Hindlimb muscle (tissue), 1 donor: Measurements from ENCODE around the gene SOD2. TPM values are rescaled to one million over a fixed set of nuclear protein-coding genes. Genes with fewer than 3 reads are reported as not detected.
"Not testable (repeated sequence)": the region's sequence is repeated elsewhere in the genome, so short reads cannot be mapped to it uniquely, and the experiment has no call there.

Source experiments
- DNase-seq: peaks from one replicate; pipeline ENCODE4 v3.0.0-alpha.2; 2013
- polyA plus RNA-seq: library from polyadenylated mRNA; unstranded; fragments of 120-200 nt; gene quantifications from one replicate; pipeline ENCODE4 v1.2.1, GENCODE V29; 2013; ENCODE audit not compliant: insufficient read length

Gene SOD2
- polyA plus RNA-seq: 95.9 TPM

- DNase-seq: peak; percentile 81
Observed at GRCh38 chr6:159693128-159693893, at the start of gene SOD2. TSS of gene SOD2 (minus strand) at chr6:159693241. CDS start at chr6:159693167, 74 bp downstream.

- no peak for DNase-seq
Observed at GRCh38 chr6:159742165-159742564, 49.1 kb upstream of the SOD2 start.

GRCh38 chr6:159739341-159739740 lies 46.3 kb upstream of the SOD2 start:
- DNase-seq: no peak

DNA sequence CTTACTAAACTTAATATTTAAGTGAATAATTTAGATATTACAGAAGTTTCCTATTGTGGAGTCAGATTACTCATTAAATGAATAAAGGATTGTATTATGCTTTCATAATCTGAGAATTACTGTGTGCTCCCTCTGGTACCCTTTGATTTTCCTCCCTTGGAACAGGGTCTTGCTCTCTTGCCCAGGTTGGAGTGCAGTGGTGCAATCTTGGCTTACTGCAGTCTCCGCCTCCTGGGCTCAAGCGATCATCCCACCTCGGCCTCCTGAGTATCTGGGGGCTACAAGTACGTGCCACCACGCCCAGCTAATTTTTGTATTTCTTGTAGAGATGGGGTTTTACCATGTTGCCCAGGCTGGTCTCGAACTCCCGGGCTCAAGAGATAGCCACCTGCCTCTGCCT lies 43.9 kb upstream of the SOD2 start:
- no peak for DNase-seq

GRCh38 chr6:159733395-159733794 lies 40.4 kb upstream of the SOD2 start:
- DNase-seq: not testable (repeated sequence)

GRCh38 chr6:159732550-159732949 lies 39.5 kb upstream of the SOD2 start:
- not testable (repeated sequence) for DNase-seq

DNA sequence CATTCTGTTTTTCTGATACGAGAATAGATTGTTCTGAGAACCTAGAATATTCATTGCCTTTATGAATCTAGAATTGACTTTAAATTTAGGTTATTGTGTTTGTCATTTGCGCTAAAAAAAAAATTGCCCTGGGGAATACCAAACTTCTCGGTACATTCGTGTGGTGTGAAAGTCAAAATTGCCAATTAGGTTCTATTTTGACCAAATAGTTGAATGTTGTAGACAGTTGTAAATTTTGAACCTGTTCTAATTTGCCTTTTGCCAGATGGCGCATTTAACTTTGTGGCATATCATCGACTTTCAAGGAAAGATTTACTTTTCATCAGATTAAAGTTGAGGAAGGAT lies 37.3 kb upstream of the SOD2 start:
- DNase-seq: no peak

- DNase-seq: no peak
Observed at GRCh38 chr6:159729598-159730331, 36.7 kb upstream of the SOD2 start.

DNA sequence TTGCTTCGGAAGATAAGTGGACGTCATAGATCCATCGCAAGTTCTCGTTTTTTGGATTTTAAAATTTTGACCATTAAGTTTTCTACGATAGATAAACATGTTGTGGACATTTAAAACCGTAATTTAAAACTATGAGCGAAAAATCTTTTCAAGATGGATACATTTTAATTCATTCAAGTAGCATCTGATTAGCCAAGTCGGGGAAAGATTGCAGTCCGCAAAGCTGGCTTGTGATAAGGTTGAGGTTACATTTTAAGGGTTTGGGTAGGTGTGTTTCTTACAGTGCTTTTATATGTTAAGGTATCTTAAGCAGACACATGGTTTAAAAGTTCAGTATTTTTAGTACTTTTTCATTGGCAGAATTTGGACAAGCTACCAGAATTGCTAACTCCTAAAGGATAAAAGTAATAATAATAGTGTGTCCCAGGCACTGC lies 35.5 kb upstream of the SOD2 start:
- no peak for DNase-seq

DNA sequence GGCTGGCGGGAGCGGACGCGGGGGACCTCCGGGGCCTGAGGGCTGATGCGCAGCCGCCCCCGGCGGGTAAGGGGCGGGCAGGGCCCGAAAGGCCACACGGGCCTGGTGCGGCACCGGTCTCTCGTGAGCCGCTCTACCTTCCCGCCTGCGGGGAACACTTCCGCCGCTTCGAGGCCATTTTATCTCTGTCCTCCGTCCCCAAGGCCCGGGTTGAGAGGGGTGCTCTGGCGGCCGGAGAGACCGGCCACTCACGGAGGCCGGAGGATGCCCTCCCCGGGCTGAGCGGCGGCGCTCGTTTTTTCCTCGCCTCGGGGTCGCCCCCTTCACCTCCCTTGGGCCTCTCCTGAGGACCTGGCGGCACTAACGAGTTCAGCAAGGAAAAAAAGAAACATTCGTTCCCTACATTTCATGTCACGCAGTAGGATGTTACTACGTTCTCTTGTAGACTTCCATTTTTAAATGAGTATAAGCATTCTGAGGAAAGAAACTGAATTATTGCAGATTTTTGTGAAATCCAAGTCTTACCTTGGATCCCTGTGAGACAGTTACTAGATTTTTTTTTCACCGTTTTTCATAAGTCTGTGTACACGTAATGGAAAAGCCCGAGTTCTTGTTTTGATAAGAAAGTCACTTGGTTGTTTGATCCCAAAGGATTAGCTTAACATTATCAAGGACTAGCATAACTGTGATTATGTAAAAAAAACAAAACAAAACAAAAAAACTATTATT lies 34.8 kb upstream of the SOD2 start:
- no peak for DNase-seq

DNA sequence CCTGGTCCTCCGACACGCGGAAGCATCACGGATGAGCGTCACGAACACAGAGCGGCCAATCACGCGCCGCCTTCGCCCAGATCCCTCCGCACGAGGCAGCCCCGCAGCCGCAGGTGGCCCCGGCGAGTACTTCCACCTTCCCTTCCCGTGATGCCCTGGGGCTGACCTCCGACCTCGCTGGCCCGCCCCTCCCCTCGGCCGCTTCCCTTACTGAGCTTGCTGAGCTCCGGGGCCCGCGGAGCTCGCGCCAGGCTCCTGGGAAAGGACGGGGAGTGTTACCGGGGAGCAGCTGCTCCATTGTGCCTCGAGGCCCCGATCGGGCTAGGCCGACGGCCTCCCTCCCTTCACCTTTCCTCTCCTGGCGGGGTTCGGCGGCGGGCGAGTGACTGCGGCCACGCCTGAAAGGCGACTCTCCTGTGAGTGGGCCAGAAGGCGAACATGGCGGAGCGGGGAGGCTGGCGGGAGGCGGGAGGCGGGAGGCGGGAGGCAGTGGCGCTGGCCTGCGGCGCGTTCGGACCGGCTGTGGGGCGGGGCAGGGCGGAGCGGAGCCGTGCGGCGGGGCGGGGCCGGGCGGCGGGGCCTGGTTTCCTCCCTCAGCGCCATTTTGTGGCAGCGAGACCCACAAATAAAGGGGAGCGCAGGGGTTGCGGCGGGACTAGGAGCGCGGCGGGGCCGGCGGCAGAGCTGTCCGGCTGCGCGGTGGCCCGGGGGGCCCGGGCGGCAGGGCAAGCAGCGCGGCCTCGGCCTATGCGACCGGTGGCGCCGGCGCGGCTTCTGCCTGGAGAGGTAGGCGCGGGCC lies 34.1 kb upstream of the SOD2 start, which contains the start of gene WTAP:
WTAP (plus strand) TSS at position 589 of the 799 bp plus-strand sequence. CDS start 8,760 bp downstream, outside the sequence.
- DNase-seq: peak; percentile 93

GRCh38 chr6:159726255-159726917 lies 33.3 kb upstream of the SOD2 start:
- no peak for DNase-seq

- not testable (repeated sequence) for DNase-seq
Observed at GRCh38 chr6:159725208-159725607, 32.2 kb upstream of the SOD2 start.

DNA sequence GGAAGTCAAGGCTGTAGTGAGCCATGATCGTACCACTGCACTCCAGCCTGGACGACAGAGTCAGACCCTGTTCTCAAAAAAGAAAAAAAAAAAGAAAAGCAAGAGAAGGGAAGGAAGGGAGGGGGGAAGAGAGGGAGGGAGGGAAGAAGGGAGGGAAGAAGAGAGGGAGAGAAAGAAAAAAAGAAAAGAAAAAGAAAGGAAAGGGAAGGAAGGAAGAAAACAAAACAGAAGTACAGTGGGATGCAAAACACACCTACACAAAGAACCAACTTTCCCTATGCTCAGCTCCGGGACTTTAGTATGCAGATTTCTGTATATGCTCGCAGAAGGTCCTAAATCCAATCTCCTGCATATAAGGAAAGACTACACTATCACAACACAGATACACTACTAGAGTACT lies 31.7 kb upstream of the SOD2 start:
- DNase-seq: no peak

GRCh38 chr6:159723259-159723658 lies 30.2 kb upstream of the SOD2 start:
- no peak for DNase-seq

- DNase-seq: no peak
Observed at GRCh38 chr6:159722655-159723054, 29.6 kb upstream of the SOD2 start.

DNA sequence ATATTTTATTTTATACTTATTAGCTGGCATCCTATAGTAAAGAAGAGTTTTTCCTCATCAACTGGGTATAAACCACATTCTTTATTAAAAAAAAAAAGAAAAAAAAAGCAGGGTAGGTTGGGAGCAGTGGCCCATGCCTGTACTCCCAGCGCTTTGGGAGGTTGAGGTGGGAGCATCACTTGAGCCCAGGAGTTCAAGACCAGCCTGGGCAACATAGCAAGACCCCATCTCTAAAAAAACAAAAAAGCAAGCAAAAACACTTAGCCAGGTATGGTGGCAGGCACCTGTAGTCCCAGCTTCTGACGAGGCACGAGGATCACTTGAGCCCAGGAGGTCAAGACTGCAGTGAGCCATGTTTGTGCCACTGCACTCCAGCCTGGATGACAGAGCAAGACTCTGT lies 28.9 kb upstream of the SOD2 start:
- DNase-seq: not testable (repeated sequence)

- DNase-seq: no peak
Observed at GRCh38 chr6:159720708-159721107, 27.7 kb upstream of the SOD2 start.

GRCh38 chr6:159719287-159719686 lies 26.2 kb upstream of the SOD2 start:
- no peak for DNase-seq

- no peak for DNase-seq
Observed at GRCh38 chr6:159718634-159719033, 25.6 kb upstream of the SOD2 start.

- no peak for DNase-seq
Observed at GRCh38 chr6:159716247-159717096, 23.4 kb upstream of the SOD2 start.
